ENCODE data around the gene USP24. TPM values are rescaled to one million over a fixed set of nuclear protein-coding genes. Genes with fewer than 3 reads are reported as not detected.
A peak's percentile ranks its signal among the peaks of the same experiment; 100 is the strongest.
"Not testable (repeated sequence)": the region's sequence is repeated elsewhere in the genome, so short reads cannot be mapped to it uniquely, and the experiment has no call there.

USP24 gene
- total RNA-seq, 1 experiment from 2014 or later: 38.5 TPM

GRCh38 chr1:55194851-55195250 lies 20.3 kb downstream of the USP24 start:
- no peak overlapping the region for H3K9ac ChIP-seq (ENCODE audit: low read length)
- ATAC-seq: no peak
- no peak overlapping the region for H3K4me2 ChIP-seq (ENCODE audit: low read length)
- intact Hi-C loops (cut with micrococcal nuclease): no loop called here
- no peaks in the 10 kb centered on the region for H3K9me2 ChIP-seq (replicated peaks; ENCODE audit: low read length)
- H2AFZ ChIP-seq (ENCODE audit: low read length): no peak overlapping the region
- no peak for TF ChIP-seq EZH2phosphoT487 (IDR thresholded peaks at IDR 0.05; ENCODE audit: borderline replicate concordance, low read length)
- TF ChIP-seq CTCF (conservative IDR thresholded peaks at IDR 0.05; ENCODE audit: low read depth, low read length): no peak
- no peak for TF ChIP-seq EZH2 (IDR thresholded peaks at IDR 0.05; ENCODE audit: low read length, unreplicated experiment)
- H3F3A ChIP-seq (ENCODE audit: low read length, unreplicated experiment): no peaks in the 10 kb centered on the region
- H3K79me2 ChIP-seq (ENCODE audit: low read length): peaks cover 83% of the 10 kb centered on the region
- POLR2A ChIA-PET (ENCODE audit: unreplicated experiment): no interaction called here
- no peak overlapping the region for H3K27ac ChIP-seq (ENCODE audit: low read length)
- peaks cover 13% of the 10 kb centered on the region; the same call in 1 of the 2 replicates for H3K4me1 ChIP-seq (ENCODE audit: insufficient read depth, low read length)
- no peaks in the 10 kb centered on the region for H3K9me3 ChIP-seq (ENCODE audit: low read length)
- no peaks in the 10 kb centered on the region for H3K36me3 ChIP-seq (ENCODE audit: low read depth, low read length)
- H3K27me3 ChIP-seq (ENCODE audit: low read length): no peaks in the 10 kb centered on the region
- BruUV-seq (replicated peaks): no TSS peak
- no peaks in the 10 kb centered on the region; the same call in 1 of the 2 replicates for H4K20me1 ChIP-seq (ENCODE audit: low read length)
- no peak for DNase-seq
- H3K4me3 ChIP-seq (ENCODE audit: low read length): no peak overlapping the region
- CTCF ChIA-PET: no interaction called here

DNA sequence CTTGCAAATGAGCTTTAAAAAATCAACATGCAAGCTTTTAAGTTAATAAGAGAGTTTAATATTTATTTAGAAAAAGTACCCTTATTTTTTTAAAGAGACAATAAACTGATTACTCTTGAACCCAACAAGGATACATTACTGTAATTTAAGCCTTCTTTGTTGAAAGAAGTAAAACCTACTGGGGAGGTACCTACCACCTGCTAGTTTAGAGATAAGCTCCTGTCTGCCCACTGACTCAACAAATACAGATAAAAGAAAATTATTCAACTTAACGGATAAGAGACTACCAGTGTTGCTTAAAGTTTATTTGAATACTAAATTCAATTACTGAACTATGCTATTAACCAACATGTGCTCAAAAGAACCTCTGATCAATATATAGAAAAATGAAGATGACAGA lies 23.1 kb downstream of the USP24 start:
- no peak overlapping the region for H2AFZ ChIP-seq (ENCODE audit: low read length)
- POLR2A ChIA-PET (ENCODE audit: unreplicated experiment): no interaction called here
- H4K20me1 ChIP-seq (ENCODE audit: low read length): no peaks in the 10 kb centered on the region; the same call in 1 of the 2 replicates
- no peak overlapping the region for H3K9ac ChIP-seq (ENCODE audit: low read length)
- H3K4me2 ChIP-seq (ENCODE audit: low read length): no peak overlapping the region
- CTCF ChIA-PET: no interaction called here
- no peaks in the 10 kb centered on the region for H3K9me2 ChIP-seq (replicated peaks; ENCODE audit: low read length)
- H3K4me1 ChIP-seq (ENCODE audit: insufficient read depth, low read length): peaks cover 13% of the 10 kb centered on the region; the same call in 1 of the 2 replicates
- H3K9me3 ChIP-seq (ENCODE audit: low read length): no peaks in the 10 kb centered on the region
- no peak overlapping the region for H3K4me3 ChIP-seq (ENCODE audit: low read length)
- H3K27ac ChIP-seq (ENCODE audit: low read length): no peak overlapping the region
- H3K27me3 ChIP-seq (ENCODE audit: low read length): no peaks in the 10 kb centered on the region
- no TSS peak for BruUV-seq (replicated peaks)
- no peaks in the 10 kb centered on the region for H3F3A ChIP-seq (ENCODE audit: low read length, unreplicated experiment)
- no peaks in the 10 kb centered on the region for H3K36me3 ChIP-seq (ENCODE audit: low read depth, low read length)
- H3K79me2 ChIP-seq (ENCODE audit: low read length): peaks cover 89% of the 10 kb centered on the region
- no peak for ATAC-seq
- intact Hi-C loops (cut with micrococcal nuclease): no loop called here
- TF ChIP-seq EZH2 (IDR thresholded peaks at IDR 0.05; ENCODE audit: low read length, unreplicated experiment): no peak
- DNase-seq: no peak

- H3K27me3 ChIP-seq (ENCODE audit: low read length); H3K9me2 ChIP-seq (replicated peaks; ENCODE audit: low read length); CTCF ChIA-PET; H3K36me3 ChIP-seq (ENCODE audit: low read depth, low read length); H3F3A ChIP-seq (ENCODE audit: low read length, unreplicated experiment); POLR2A ChIA-PET (ENCODE audit: unreplicated experiment); H2AFZ ChIP-seq (ENCODE audit: low read length); BruUV-seq (replicated peaks); H3K27ac ChIP-seq (ENCODE audit: low read length); H3K9ac ChIP-seq (ENCODE audit: low read length); H3K9me3 ChIP-seq (ENCODE audit: low read length); intact Hi-C loops (cut with micrococcal nuclease); H3K4me3 ChIP-seq (ENCODE audit: low read length); H4K20me1 ChIP-seq (ENCODE audit: low read length): not testable (repeated sequence)
- Histone ChIP-seq H3K4me1 (ENCODE audit: insufficient read depth, low read length) (peaks cover 13% of the 10 kb centered on the region; the same call in 1 of the 2 replicates), H3K4me2 (ENCODE audit: low read length) (peak overlapping the region; percentile 64), H3K79me2 (ENCODE audit: low read length) (peaks cover 89% of the 10 kb centered on the region)
- ATAC-seq (peak; percentile 94), DNase-seq (peak; percentile 83)
Observed at GRCh38 chr1:55191219-55191952, 23.8 kb downstream of the USP24 start.

Measured in PC-3 (cell line).